PC-9 (cell line): ENCODE measurements around the gene SIGLEC8. TPM values are rescaled to one million over a fixed set of nuclear protein-coding genes. Genes with fewer than 3 reads are reported as not detected.
"Not testable (repeated sequence)": the region's sequence is repeated elsewhere in the genome, so short reads cannot be mapped to it uniquely, and the experiment has no call there.

Experiments
- BruUV-seq: library from RNA; stranded (reverse); fragments of 400-500 nt; replicated peaks from 2 replicates; lab custom pipeline; 2021; lab: Mats Ljungman, UMichigan
- CTCF ChIA-PET: fragments of 300-600 bp; sonication (Branson Sonifier 250); formaldehyde crosslinking; loops from one replicate; lab custom pipeline; 2022; ENCODE audit warnings: antibody characterized with exemption; lab: Charles Lee
- POLR2A ChIA-PET: fragments of 300-600 bp; sonication (Branson Sonifier 250); formaldehyde crosslinking; loops from one replicate; lab custom pipeline; 2022; ENCODE audit warnings: antibody characterized with exemption; ENCODE audit not compliant: unreplicated experiment; lab: Charles Lee
- DNase-seq, 2 experiments: peaks; one replicate each; pipeline versions ENCODE4 v3.0.0 to v3.0.0-alpha.2; 2015 to 2022; ENCODE audit warnings: mixed read lengths in 1 of 2
- H2AFZ ChIP-seq: fragments of 200-600 bp; sonication (generic); 2 replicates; pipeline ENCODE4 v1.8.1; 2017; ENCODE audit warnings: antibody characterized with exemption
- H3F3A ChIP-seq: fragments of 200-600 bp; sonication (generic); 2 replicates; pipeline ENCODE4 v1.8.1; 2017; ENCODE audit warnings: antibody characterized with exemption, mild to moderate bottlenecking, low read depth; ENCODE audit not compliant: insufficient read depth
- H3K27ac ChIP-seq: fragments of 200-600 bp; sonication (generic); 2 replicates; pipeline ENCODE4 v1.6.1; 2016; ENCODE audit warnings: mixed run types
- H3K27me3 ChIP-seq: fragments of 200-600 bp; sonication (generic); 2 replicates; pipeline ENCODE4 v1.6.1; 2016; ENCODE audit warnings: low read depth, mixed run types; ENCODE audit not compliant: insufficient read depth
- H3K36me3 ChIP-seq: fragments of 200-600 bp; sonication (generic); 2 replicates; pipeline ENCODE4 v1.6.1; 2016; ENCODE audit warnings: low read depth, mixed run types
- H3K4me1 ChIP-seq: fragments of 200-600 bp; sonication (generic); replicated peaks from 2 replicates; pipeline ENCODE4 v1.6.1; 2016; ENCODE audit warnings: mixed run types; ENCODE audit not compliant: insufficient read depth
- H3K4me2 ChIP-seq: fragments of 200-600 bp; sonication (generic); 2 replicates; pipeline ENCODE4 v1.6.1; 2017; ENCODE audit warnings: mixed run types
- H3K4me3 ChIP-seq: fragments of 200-600 bp; sonication (generic); 2 replicates; pipeline ENCODE4 v1.6.1; 2016; ENCODE audit warnings: mixed run types
- H3K79me2 ChIP-seq: fragments of 200-600 bp; sonication (generic); 2 replicates; pipeline ENCODE4 v1.6.1; 2017; ENCODE audit warnings: low read depth, mixed run types
- H3K9me2 ChIP-seq: fragments of 200-600 bp; sonication (generic); 2 replicates; pipeline ENCODE4 v1.8.1; 2017; ENCODE audit warnings: mild to moderate bottlenecking; ENCODE audit not compliant: insufficient read depth
- H3K9me3 ChIP-seq: fragments of 200-600 bp; sonication (generic); 2 replicates; pipeline ENCODE4 v1.8.1; 2016; ENCODE audit warnings: low read depth; ENCODE audit not compliant: insufficient read depth
- H4K20me1 ChIP-seq: fragments of 200-600 bp; sonication (generic); 2 replicates; pipeline ENCODE4 v1.8.1; 2017; ENCODE audit not compliant: insufficient read depth
- CTCF ChIP-seq: fragments of 200-600 bp; sonication (generic); conservative IDR thresholded peaks from 2 replicates; pipeline ENCODE4 v1.6.1; 2017; ENCODE audit warnings: mixed run types, antibody characterized with exemption, mild to moderate bottlenecking, moderate library complexity
- EZH2 ChIP-seq: fragments of 200-600 bp; sonication (generic); IDR thresholded peaks from 2 replicates; pipeline ENCODE4 v1.8.0; 2017; ENCODE audit warnings: antibody characterized with exemption, low read depth
- intact Hi-C: fragments of 100-400 bp; cut with micrococcal nuclease; formaldehyde crosslinking; loops from one replicate; pipeline ENCODE4 v1.10.0; 2022; ENCODE audit not compliant: unreplicated experiment
- total RNA-seq: library from RNA; stranded (reverse); gene quantifications from 2 replicates; pipeline ENCODE4 v1.2.3, GENCODE V29; 2021

Gene SIGLEC8
- total RNA-seq, 1 experiment from 2014 or later: not detected

- H3K27ac ChIP-seq: no peak overlapping the region
- H2AFZ ChIP-seq: no peak overlapping the region
- TF ChIP-seq EZH2 (no peak), CTCF (no peak)
- ChIA-PET CTCF (no interaction called here), POLR2A (no interaction called here)
- no peaks in the 10 kb centered on the region for H3K4me1 ChIP-seq
- no TSS peak for BruUV-seq
- H3K9me3 ChIP-seq: no peaks in the 10 kb centered on the region
- H3K4me2 ChIP-seq: no peak overlapping the region
- H3K4me3 ChIP-seq: no peak overlapping the region
- no peaks in the 10 kb centered on the region for H3F3A ChIP-seq
- H3K36me3 ChIP-seq: no peaks in the 10 kb centered on the region
- H3K27me3 ChIP-seq: peaks cover 45% of the 10 kb centered on the region
- no peak for DNase-seq
- H3K9me2 ChIP-seq: no peaks in the 10 kb centered on the region
- H4K20me1 ChIP-seq: no peaks in the 10 kb centered on the region
- no peaks in the 10 kb centered on the region for H3K79me2 ChIP-seq
- intact Hi-C loops: no loop called here
Measured at GRCh38 chr19:51466723-51467122, 8.5 kb upstream of the SIGLEC8 start.

- H2AFZ ChIP-seq, CTCF ChIA-PET, H3K36me3 ChIP-seq, H3K79me2 ChIP-seq, H4K20me1 ChIP-seq, H3K9me2 ChIP-seq, H3K4me2 ChIP-seq, H3K27ac ChIP-seq, BruUV-seq, H3K9me3 ChIP-seq, H3K4me1 ChIP-seq, intact Hi-C loops, H3K4me3 ChIP-seq, H3F3A ChIP-seq, DNase-seq: not testable (repeated sequence)
- H3K27me3 ChIP-seq: peaks cover 71% of the 10 kb centered on the region
- POLR2A ChIA-PET: interaction anchor here (0.6 kb wide), 1 partner anchor 46 kb away, joined by 5 read pairs; no protein-coding TSS in a partner anchor
Measured at GRCh38 chr19:51463976-51464581, 5.8 kb upstream of the SIGLEC8 start.

- Histone ChIP-seq H3K27me3 (peaks cover 85% of the 10 kb centered on the region), H3K9me3 (no peaks in the 10 kb centered on the region), H3K4me2 (no peak overlapping the region), H3K27ac (no peak overlapping the region), H3F3A (no peaks in the 10 kb centered on the region), H3K9me2 (no peaks in the 10 kb centered on the region), H3K4me3 (no peak overlapping the region), H3K36me3 (no peaks in the 10 kb centered on the region), H3K4me1 (no peaks in the 10 kb centered on the region), H3K79me2 (no peaks in the 10 kb centered on the region), H4K20me1 (no peaks in the 10 kb centered on the region), H2AFZ (no peak overlapping the region)
- BruUV-seq: no TSS peak
- TF ChIP-seq CTCF (no peak), EZH2 (no peak)
- DNase-seq: no peak
- CTCF ChIA-PET: no interaction called here
- POLR2A ChIA-PET: no interaction called here
- intact Hi-C loops: no loop called here
Measured at GRCh38 chr19:51462681-51463080, 4.4 kb upstream of the SIGLEC8 start.

- no peaks in the 10 kb centered on the region for H3K9me3 ChIP-seq
- intact Hi-C loops: no loop called here
- no peak overlapping the region for H2AFZ ChIP-seq
- H3K4me2 ChIP-seq: no peak overlapping the region
- H4K20me1 ChIP-seq: no peaks in the 10 kb centered on the region
- H3K36me3 ChIP-seq: no peaks in the 10 kb centered on the region
- no TSS peak for BruUV-seq
- H3K4me3 ChIP-seq: no peak overlapping the region
- H3K27ac ChIP-seq: no peak overlapping the region
- CTCF ChIA-PET: no interaction called here
- no peaks in the 10 kb centered on the region for H3K9me2 ChIP-seq
- no peaks in the 10 kb centered on the region for H3K4me1 ChIP-seq
- POLR2A ChIA-PET: no interaction called here
- H3F3A ChIP-seq: no peaks in the 10 kb centered on the region
- no peak for DNase-seq
- peaks cover 86% of the 10 kb centered on the region for H3K27me3 ChIP-seq
- TF ChIP-seq EZH2 (no peak), CTCF (no peak)
- no peaks in the 10 kb centered on the region for H3K79me2 ChIP-seq
Measured at GRCh38 chr19:51462276-51462675, 4.0 kb upstream of the SIGLEC8 start.
